Stimulated activated effector memory CD8-positive, alpha-beta T cell treated with anti-CD3 and anti-CD28 coated beads, Interleukin-12 subunit alpha, Interleukin-12 subunit beta, amount 100 ng/mL, for 72 hours (primary cell): Measurements from ENCODE around the gene DYRK4.

Source experiments
- ATAC-seq: fragments of 150-1000 bp; cut with Tn5 transposase; 2 replicates; pipeline ENCODE4 v1.10.0; 2021
- DNase-seq, 2 donors: peaks; one replicate each; pipeline ENCODE4 v3.0.0; 2021 to 2022; ENCODE audit warnings: low spot score in 2 of 2
- H3K27ac Mint-ChIP-seq: one replicate; pipeline ENCODE4 v1.8.0; 2022; ENCODE audit warnings: mild to moderate bottlenecking, mixed read lengths
- H3K36me3 Mint-ChIP-seq: one replicate; pipeline ENCODE4 v1.8.0; 2022; ENCODE audit warnings: mild to moderate bottlenecking, mixed read lengths
- H3K4me1 Mint-ChIP-seq: one replicate; pipeline ENCODE4 v1.8.0; 2022; ENCODE audit warnings: mixed read lengths
- H3K4me3 Mint-ChIP-seq: one replicate; pipeline ENCODE4 v1.8.0; 2022; ENCODE audit warnings: mild to moderate bottlenecking, mixed read lengths
- H3K9me3 Mint-ChIP-seq: one replicate; pipeline ENCODE4 v1.8.0; 2022; ENCODE audit warnings: mixed read lengths

DYRK4 gene

DNA sequence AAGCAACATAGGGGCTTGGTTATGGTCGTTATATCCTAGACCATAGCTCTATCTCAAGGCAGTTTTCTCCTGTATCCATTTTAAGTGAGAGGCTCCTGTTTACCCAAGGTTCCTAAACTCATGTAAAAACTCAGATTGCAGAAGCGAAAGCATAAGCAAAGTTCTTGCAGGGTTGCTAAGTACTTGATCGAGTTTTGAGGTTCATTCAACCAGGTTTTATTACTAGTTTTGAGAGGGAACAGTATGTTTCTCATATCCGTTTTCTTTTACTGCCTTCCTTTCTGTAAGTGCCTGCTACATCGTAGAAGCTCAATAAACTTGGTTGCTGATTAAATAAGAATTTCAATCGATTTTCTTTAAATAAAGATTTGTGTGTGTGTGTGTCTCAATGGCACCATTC lies 81.7 kb downstream of the DYRK4 start:
- ATAC-seq (no peak), DNase-seq (no peak)
- Mint-ChIP-seq H3K36me3 (no peaks in the 10 kb centered on the region), H3K27ac (no peak overlapping the region), H3K9me3 (no peaks in the 10 kb centered on the region), H3K4me1 (no peaks in the 10 kb centered on the region), H3K4me3 (no peak overlapping the region)

GRCh38 chr12:4645023-4645422 lies 83.0 kb downstream of the DYRK4 start:
- no peaks in the 10 kb centered on the region for H3K36me3 Mint-ChIP-seq
- H3K4me1 Mint-ChIP-seq = peaks cover 11% of the 10 kb centered on the region
- H3K27ac Mint-ChIP-seq = no peak overlapping the region
- H3K9me3 Mint-ChIP-seq = no peaks in the 10 kb centered on the region
- no peak for ATAC-seq
- no peak overlapping the region for H3K4me3 Mint-ChIP-seq
- DNase-seq = no peak

DNA sequence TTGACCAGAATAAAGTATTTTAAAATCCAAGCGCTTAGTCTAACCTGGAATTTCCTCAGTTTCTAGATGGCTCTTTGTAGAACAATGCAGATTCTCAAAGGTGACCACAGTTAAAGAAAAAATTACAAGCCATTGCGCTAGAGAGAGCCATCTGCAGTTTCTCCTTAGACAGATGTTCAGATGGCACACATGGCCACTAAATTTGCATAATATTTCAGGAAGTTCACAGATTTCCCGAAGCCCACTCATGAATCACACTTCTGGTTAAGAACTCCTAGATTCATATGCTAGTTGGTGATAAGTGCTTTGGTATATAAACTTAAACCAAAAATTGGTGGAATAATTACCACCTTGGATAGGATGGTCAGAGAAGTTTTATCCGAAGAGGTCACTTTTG lies 86.1 kb downstream of the DYRK4 start:
- Mint-ChIP-seq H3K4me1 (peaks cover 33% of the 10 kb centered on the region), H3K27ac (peak overlapping the region; percentile 98), H3K9me3 (no peaks in the 10 kb centered on the region), H3K36me3 (no peaks in the 10 kb centered on the region), H3K4me3 (peak overlapping the region; percentile 95)
- DNase-seq = no peak
- no peak for ATAC-seq

DNA sequence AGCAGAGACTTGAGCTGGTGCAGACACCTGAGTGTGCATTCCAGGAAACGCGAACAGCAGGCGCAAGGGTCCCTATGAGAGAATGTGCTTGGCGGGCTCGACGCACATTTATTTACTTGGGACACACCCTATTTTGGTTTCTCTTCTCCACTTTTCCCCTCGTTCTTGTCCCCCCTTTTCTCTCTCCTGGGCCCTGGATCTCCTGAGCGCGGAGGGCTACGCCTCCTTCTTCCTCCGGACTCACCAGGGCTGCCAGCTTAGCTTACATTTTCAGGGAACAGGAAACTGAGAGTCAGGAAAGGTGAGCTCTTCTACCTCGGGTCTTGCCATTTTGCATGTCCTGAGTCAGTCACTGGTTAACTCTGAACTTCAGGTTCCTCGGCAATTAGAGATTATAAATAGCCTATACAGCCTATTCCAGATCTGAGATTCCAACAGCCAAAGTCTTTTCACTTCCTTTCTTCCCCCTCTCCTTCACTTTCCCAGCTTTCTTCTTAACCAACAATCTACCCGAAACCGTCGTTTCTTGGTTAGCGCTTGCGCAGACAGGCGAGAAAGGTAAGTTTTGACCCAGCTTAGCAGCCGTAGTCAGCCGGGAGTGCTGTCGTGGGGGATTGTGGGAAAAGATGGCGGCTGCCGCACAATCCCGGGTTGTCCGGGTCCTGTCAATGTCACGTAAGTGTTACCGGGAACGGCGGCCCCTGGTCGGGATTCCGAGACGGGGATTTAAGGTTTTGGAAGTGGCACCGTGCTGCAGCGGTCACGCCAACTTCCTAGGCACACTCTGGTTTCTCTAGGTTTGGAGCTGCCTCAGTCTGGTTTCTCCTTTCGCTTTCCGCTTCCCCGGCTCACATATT lies 86.7 kb downstream of the DYRK4 start, which contains the start of the genes AKAP3 and NDUFA9:
TSS of gene AKAP3 (minus strand) at position 551 of the 857 bp plus-strand sequence. CDS start 10,855 bp downstream, outside the sequence.
TSS of gene NDUFA9 (plus strand) at position 614 of the 857 bp plus-strand sequence. CDS start at position 627, 13 bp downstream.
- Mint-ChIP-seq H3K36me3 (peaks cover 5% of the 10 kb centered on the region), H3K27ac (peak within 1 kb of the TSS; percentile 98), H3K9me3 (no peaks in the 10 kb centered on the region), H3K4me1 (peaks cover 36% of the 10 kb centered on the region), H3K4me3 (peak within 1 kb of the TSS; percentile 95)
- ATAC-seq (peak; percentile 97), DNase-seq (peak; percentile 57 to 88)

DNA sequence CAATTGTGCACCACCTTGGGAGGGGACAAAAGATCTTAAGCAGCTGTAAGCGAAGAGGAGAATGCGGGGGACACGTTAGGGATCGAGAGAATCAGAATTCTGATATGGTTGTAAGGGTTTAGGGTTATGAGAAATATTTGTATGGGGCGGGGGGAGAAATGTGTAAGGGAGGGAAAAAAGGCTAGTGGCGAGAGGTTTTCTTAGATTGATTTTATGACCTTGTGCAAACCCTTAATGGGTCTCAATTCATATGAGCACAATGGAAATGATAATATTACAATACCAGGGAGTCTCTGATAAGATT lies 87.3 kb downstream of the DYRK4 start:
- no peak for ATAC-seq
- DNase-seq = no peak
- Mint-ChIP-seq H3K4me1 (peaks cover 42% of the 10 kb centered on the region), H3K4me3 (peak overlapping the region; percentile 95), H3K36me3 (peaks cover 10% of the 10 kb centered on the region), H3K27ac (peak overlapping the region; percentile 98), H3K9me3 (no peaks in the 10 kb centered on the region)

DNA sequence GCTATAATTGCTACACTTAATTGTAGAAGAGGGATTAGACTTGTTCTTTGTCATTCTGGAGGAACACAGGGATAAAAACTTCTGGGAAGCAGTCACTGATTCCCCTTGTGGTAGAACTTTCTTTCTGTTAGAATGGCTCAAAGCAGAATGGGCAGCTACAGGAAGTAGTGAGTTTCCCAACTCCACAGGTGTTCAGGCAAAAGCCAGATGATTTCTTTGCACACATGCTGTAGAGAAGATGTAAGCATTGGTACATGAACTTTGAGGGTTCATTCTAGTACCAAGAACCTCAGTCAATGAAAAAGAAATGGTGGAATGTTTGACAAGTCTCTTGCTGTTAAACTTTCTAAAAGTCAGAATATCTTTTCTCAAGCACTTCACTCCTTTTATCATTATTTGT lies 91.2 kb downstream of the DYRK4 start:
- Mint-ChIP-seq H3K36me3 (peaks cover 19% of the 10 kb centered on the region), H3K4me3 (no peak overlapping the region), H3K27ac (no peak overlapping the region), H3K4me1 (peaks cover 42% of the 10 kb centered on the region), H3K9me3 (no peaks in the 10 kb centered on the region)
- ATAC-seq = no peak
- no peak for DNase-seq

- Mint-ChIP-seq H3K27ac (no peak overlapping the region), H3K4me3 (no peak overlapping the region), H3K9me3 (no peaks in the 10 kb centered on the region), H3K36me3 (peaks cover 19% of the 10 kb centered on the region), H3K4me1 (peaks cover 42% of the 10 kb centered on the region)
- DNase-seq (no peak), ATAC-seq (no peak)
Observed at GRCh38 chr12:4653691-4654090, 91.7 kb downstream of the DYRK4 start.
